Stimulated activated CD4-positive, alpha-beta T cell treated with anti-CD3 and anti-CD28 coated beads, Interleukin-1b, Interleukin-23, amount 100 ng/mL, for 48 hours (primary cell): ENCODE measurements around the gene LILRB4.
"Not testable (repeated sequence)": the region's sequence is repeated elsewhere in the genome, so short reads cannot be mapped to it uniquely, and the experiment has no call there.

Experiments used
- DNase-seq: peaks from one replicate; pipeline ENCODE4 v3.0.0-alpha.2; 2020

Gene LILRB4

DNA sequence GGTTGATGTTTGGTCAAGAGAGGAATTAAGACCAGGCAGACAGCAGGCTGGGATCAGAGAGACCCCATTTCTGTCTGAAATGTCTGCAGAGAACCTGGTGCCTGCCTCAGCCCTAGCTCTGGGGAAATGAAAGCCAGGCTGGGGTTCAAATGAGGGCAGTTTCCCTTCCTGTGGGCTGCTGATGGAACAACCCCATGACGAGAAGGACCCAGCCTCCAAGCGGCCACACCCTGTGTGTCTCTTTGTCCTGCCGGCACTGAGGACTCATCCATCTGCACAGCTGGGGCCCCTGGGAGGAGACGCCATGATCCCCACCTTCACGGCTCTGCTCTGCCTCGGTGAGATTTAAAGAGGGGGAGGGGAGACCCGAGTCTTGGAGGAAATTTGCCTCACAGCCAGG lies at the start of gene LILRB4:
LILRB4 (plus strand) TSS at position 256 of the 400 bp plus-strand sequence; CDS start at position 305, 49 bp downstream.
- no peak for DNase-seq

GRCh38 chr19:54614726-54615125 lies 48.1 kb upstream of the LILRB4 start:
- DNase-seq, result no peak

GRCh38 chr19:54616057-54616456 lies 46.7 kb upstream of the LILRB4 start:
- DNase-seq, result no peak

DNA sequence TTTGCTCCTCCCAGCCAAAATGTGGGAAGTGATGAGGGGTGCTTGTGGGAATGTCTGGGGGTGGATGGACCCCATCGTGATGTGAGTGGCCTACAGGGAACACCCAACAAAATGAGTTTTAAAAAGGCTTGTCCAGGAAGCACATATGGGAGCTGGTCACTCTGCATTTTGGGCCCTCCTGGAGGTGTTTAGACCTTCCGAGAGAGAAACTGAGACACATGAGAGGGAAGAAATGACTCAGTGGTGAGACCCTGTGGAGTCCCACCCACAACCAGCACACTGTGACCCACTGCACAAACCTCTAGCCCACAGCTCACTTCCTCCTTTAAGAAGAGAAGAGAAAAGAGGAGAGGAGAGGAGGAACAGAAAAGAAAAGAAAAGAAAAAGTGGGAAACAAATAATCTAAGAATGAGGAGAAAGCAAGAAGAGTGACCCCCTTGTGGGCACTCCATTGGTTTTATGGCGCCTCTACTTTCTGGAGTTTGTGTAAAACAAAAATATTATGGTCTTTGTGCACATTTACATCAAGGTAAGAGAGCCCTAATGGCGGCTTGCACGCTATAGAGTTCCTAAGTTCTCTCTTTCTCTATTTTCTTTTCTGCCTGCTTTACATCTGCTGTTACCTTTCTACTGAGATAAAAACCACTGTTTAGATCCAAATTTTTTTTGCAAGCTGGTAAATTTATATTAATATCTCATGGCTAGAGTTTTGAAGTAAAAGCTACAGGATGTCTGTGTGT lies 45.8 kb upstream of the LILRB4 start:
- DNase-seq, result no peak

GRCh38 chr19:54620464-54620863 lies 42.3 kb upstream of the LILRB4 start:
- DNase-seq, result no peak

DNA sequence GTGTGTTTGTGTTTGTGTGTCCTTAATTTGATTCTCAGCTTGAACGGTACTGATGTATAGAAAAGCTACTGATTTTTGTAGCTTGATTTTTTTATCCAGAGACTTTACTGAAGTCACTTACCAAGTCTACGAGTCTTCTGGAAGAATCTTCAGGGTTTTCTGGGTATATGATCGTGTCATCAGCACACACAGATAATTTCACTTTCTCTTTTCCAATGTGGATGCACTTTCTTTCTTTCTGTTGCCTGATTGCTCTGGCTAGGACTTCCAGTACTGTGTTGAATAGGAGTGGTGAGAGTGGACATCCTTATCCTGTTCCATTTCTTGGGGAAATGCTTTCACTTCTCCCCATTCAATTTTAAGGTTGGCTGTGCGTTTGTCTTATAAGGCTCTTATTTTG lies 40.4 kb upstream of the LILRB4 start:
- DNase-seq, result no peak

- not testable (repeated sequence) for DNase-seq
Observed at GRCh38 chr19:54624234-54624633, 38.6 kb upstream of the LILRB4 start.

DNA sequence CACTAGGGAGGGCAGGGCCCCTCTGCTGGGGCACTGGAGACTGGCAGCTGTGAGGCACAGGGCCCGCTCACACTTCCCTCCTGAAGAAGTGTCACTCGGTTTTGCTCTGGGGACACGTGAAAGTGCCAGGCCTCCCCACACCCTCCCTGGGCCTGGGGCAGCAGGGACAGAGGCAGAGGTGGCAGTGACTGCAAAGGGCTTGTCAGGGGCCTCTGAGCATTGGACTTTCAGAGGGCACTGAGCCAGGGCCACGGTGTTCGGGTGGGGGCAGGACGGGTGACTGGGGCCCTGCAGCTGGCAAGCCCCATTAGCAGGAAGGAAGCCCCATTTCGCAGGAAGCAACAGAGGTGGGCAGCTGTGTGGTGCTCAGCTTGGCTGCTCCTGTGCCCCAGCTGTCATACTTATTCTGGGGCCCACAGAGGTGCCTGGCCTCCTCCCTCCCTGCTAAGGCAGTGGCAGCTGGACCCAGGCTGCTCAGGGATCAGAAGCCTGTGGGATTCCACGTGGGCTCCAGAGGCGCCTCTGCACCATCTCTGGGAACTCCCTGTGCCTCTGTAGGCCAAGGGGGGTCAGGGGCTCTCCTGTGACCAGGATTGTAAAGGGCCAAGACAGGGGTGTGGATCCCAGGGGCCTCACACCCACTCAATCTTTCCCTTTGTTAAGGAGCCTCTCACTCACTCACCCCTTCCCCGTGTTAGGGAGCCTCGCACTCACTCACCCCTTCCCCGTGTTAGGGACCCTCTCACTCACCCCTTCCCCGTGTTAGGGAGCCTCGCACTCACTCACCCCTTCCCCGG lies 37.7 kb upstream of the LILRB4 start:
- not testable (repeated sequence) for DNase-seq

GRCh38 chr19:54626757-54627156 lies 36.0 kb upstream of the LILRB4 start:
- no peak for DNase-seq

- not testable (repeated sequence) for DNase-seq
Observed at GRCh38 chr19:54627912-54628311, 34.9 kb upstream of the LILRB4 start.

DNA sequence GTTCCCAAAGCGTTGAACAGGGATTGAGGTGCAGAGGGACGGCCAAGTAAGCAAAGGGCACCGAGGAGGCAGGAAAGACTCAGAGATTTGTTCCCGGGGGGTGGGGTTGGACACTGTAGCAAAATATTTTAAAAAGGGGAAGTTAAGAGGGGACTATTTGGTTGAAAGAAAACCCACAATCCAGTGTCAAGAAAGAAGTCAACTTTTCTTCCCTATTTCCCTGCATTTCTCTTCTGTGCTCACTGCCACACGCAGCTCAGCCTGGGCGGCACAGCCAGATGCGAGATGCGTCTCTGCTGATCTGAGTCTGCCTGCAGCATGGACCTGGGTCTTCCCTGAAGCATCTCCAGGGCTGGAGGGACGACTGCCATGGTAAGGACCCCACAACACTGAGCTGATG lies 32.5 kb upstream of the LILRB4 start, which contains the start of gene LILRB1:
LILRB1 (plus strand) TSS at position 223 of the 400 bp plus-strand sequence. CDS start 590 bp downstream, outside the sequence.
- not testable (repeated sequence) for DNase-seq

GRCh38 chr19:54630782-54631181 lies 32.0 kb upstream of the LILRB4 start:
- no peak for DNase-seq

DNA sequence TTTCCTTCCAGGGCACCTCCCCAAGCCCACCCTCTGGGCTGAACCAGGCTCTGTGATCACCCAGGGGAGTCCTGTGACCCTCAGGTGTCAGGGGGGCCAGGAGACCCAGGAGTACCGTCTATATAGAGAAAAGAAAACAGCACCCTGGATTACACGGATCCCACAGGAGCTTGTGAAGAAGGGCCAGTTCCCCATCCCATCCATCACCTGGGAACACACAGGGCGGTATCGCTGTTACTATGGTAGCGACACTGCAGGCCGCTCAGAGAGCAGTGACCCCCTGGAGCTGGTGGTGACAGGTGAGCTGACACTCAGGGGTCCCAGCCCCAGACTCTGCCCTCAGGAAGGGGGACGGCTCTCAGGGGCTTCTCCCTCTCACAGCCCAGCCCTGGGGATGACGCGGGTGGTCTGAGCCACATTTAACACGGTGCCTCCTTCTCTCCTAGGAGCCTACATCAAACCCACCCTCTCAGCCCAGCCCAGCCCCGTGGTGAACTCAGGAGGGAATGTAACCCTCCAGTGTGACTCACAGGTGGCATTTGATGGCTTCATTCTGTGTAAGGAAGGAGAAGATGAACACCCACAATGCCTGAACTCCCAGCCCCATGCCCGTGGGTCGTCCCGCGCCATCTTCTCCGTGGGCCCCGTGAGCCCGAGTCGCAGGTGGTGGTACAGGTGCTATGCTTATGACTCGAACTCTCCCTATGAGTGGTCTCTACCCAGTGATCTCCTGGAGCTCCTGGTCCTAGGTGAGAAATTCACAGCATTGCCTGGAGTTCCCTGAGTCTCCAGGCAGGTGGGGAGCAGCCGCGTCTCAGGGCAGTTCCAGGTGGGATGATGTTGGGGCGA lies 31.1 kb upstream of the LILRB4 start:
- DNase-seq, result not testable (repeated sequence)

DNA sequence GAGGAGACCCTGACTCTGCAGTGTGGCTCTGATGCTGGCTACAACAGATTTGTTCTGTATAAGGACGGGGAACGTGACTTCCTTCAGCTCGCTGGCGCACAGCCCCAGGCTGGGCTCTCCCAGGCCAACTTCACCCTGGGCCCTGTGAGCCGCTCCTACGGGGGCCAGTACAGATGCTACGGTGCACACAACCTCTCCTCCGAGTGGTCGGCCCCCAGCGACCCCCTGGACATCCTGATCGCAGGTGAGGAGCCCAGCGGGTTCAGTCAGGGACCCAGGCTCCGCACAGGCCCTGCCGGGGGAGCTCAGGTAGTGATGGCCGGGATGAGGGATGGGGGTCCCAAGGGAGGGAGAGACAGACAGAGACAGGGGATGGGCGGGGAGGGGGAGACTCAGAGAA lies 30.3 kb upstream of the LILRB4 start:
- DNase-seq, result not testable (repeated sequence)

- no peak for DNase-seq
Observed at GRCh38 chr19:54633401-54633800, 29.4 kb upstream of the LILRB4 start.

DNA sequence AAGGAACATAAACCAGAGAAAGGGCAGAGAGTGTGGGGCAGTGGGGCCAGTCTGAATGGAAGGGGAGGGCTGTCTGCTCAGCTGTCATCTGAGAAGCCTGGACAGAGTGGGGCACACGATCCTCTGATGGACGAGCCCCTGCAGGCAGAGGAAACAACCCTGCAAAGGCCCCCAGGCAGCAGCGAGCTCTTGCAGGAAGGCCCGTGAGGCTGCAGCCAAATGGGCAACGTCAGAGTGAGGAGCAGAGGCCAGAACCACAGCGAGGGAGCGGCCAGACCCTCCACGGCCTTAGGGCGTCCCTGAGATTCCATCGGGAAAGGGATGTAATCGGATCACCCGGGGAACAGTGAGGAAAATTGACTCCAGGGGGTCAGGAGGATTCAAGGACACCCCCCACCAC lies 26.7 kb upstream of the LILRB4 start:
- DNase-seq, result not testable (repeated sequence)

DNA sequence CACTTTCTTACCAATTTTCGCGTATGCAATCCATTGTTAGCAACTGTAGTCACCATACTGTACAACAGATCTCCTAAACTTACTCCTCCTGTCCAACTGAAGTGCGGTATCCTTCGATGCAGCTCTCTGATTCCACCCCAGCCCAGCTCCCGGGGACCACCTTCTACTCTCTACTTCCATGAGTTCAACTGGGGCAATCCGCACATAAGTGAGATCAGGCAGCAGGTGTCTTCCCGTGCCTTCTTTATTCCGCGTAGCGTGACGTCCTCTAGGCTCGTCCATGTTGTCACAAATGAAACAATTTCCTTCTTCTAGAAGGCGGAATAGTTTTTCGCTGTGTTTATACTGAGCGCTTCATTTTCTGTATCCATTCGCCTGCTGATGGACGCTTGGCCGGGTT lies 24.1 kb upstream of the LILRB4 start:
- DNase-seq, result no peak

DNA sequence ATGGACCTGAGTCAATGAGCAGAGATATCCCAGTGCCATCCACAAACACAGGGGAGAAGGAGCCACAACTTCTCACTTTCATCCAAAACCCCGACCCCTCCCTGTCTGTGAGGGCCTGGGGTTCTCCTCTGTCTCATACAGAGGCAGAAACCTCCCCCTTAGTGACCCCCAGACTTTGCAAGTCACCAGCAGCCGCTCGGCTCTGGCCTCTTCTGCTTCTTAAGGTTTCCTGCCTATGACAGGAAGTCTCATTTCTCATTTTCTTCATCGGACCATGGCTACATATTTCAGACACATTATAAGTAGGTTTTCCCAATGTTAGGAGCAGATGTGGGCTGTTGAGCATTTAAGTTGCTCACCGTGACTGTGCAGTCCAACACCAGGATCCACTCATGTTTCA lies 19.8 kb upstream of the LILRB4 start:
- DNase-seq, result not testable (repeated sequence)

DNA sequence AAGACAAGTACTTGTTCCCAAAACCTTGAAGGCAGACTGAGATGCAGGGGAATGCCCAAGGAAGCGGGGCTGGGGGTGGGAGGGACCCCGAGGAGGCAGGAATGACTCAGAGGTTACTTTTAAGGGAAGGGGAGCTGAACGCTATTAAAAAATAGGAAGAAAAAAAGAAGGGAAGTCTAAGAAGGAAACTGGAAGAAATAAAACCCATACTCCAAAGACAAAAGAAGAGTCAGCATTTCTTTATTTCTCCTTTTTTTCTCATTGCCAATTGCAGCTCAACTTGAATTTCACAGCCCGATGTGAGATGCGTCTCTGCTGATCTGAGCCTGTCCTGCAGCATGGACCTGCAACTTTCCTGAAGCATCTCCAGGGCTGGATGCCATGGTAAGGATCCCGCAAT lies 19.2 kb upstream of the LILRB4 start:
- DNase-seq, result not testable (repeated sequence)

DNA sequence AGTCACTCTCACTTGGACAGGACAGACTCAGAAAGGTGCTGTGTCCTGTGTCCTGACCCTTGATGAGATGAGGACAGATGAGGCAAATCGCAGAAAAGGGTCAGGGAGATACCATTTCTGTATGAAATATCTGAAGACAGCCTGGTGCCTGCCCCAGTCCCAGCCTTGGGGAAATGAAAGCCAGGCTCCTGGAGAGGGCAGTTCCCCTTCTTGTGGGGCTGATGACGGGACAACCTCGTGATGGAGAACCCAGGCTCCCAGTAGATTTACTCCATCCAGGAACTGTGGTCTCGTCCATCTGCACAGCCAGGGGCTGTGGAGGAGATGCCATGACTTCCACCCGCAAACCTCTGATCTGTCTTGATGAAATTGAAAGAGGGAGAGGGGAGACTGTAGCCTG lies 18.7 kb upstream of the LILRB4 start:
- no peak for DNase-seq

DNA sequence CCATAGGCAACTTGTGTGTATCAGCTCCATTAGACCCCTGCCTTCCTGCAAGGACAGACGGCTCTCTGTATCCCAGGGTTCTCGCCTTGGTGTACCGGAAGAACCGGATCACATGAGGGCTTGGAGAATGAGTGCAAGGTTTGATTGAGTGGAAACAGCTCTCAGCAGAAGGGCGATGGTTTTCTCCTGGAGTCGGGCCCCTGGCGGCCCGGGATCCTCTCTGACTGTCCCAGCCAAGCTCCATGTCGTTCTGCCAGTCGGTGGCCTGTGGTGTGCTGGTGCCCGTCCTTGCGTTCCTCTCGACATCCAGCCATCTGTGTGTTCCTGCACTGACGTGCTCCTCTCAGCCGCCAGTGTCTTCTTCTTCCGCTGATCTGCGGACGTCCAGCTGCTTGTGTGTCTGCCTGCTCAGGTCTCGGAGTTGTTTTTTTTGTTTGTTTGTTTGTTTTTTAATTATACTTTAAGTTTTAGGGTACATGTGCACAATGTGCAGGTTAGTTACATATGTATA lies 16.4 kb upstream of the LILRB4 start:
- DNase-seq, result no peak

DNA sequence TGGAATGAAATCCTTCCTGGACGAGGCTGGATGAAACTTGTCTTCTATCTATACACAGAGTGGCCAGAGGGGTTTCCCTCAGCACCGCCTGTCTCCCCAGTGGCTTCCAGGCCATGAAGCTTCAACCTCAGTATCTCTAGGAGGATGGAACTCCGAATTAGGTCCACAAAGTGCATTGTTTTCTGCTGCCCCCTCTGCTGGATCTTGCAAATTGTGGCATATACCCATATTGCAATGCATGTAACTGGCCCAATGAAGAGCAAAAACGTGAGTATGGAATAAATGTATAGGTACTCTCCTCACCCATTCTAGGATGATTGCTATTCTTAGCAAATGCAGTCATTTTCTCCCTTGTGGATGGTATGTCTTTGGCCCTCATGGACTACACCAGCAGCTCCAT lies 14.7 kb upstream of the LILRB4 start:
- no peak for DNase-seq

DNA sequence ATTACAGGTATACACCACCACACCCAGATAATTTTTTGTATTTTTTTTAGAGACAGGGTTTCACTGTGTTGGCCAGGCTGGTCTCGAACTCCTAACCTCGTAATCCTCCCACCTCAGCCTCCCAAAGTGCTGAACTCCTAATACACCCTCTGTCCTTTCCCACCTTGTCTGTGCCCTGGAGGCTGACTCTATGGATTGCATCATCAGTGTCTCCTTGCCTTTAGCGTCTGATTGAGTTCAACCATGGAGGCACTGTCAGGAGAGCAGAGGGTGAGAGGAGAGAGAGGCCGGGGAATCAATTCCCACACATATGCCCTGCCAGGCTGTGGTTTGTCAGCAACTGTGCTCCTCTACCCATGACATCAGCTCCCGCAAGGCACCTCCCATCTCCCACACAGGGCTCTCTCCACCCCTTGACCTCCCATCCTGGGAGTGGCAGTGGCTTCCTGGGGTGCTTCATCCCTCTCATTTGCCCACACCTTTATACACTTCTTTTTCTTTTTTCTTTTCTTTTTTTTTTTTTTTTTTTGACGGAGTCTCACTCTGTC lies 12.6 kb upstream of the LILRB4 start:
- no peak for DNase-seq
